Small intestine (tissue), 16 donors: Measurements from ENCODE around the gene PALM3. TPM values are rescaled to one million over a fixed set of nuclear protein-coding genes. Genes with fewer than 3 reads are reported as not detected.
A peak's percentile ranks its signal among the peaks of the same experiment; 100 is the strongest.

Experiments
- DNase-seq, 2 donors: peaks; one replicate each; pipeline versions ENCODE4 v3.0.0 to v3.0.0-alpha.2; 2013
- FAIRE-seq: peaks from 2 replicates; lab custom pipeline; 2012; peaks lifted over from hg19 to GRCh38; lab: Jason Lieb, UNC
- H3K27ac ChIP-seq, 3 donors: one replicate each; pipeline ENCODE4 v1.5.1; 2013; ENCODE audit warnings: low read length in 2 of 3, mild to moderate bottlenecking in 2 of 3, control low read depth in 1 of 3, inconsistent platforms in 1 of 3, low read depth in 1 of 3, moderate library complexity in 1 of 3
- H3K27me3 ChIP-seq, 3 donors: one replicate each; pipeline ENCODE4 v1.6.1; 2013; ENCODE audit warnings: low read length in 3 of 3, inconsistent platforms in 1 of 3; ENCODE audit not compliant: control insufficient read depth in 3 of 3, insufficient read depth in 3 of 3
- H3K36me3 ChIP-seq, 3 donors: one replicate each; pipeline ENCODE4 v1.6.1; 2013; ENCODE audit warnings: low read length in 3 of 3, inconsistent platforms in 1 of 3, low read depth in 1 of 3, mild to moderate bottlenecking in 1 of 3, moderate library complexity in 1 of 3; ENCODE audit not compliant: control insufficient read depth in 3 of 3, insufficient read depth in 2 of 3
- H3K4me1 ChIP-seq, 3 donors: one replicate each; pipeline ENCODE4 v1.6.1; 2013; ENCODE audit warnings: low read length in 2 of 3, inconsistent platforms in 1 of 3, low read depth in 1 of 3, mild to moderate bottlenecking in 1 of 3, moderate library complexity in 1 of 3; ENCODE audit not compliant: control insufficient read depth in 3 of 3, insufficient read depth in 2 of 3
- H3K4me3 ChIP-seq, 3 donors: one replicate each; pipeline ENCODE4 v1.5.1; 2013; ENCODE audit warnings: low read length in 3 of 3, control low read depth in 1 of 3, inconsistent platforms in 1 of 3, low read depth in 1 of 3, mild to moderate bottlenecking in 1 of 3, moderate library complexity in 1 of 3
- H3K9me3 ChIP-seq, 2 donors: one replicate each; pipeline ENCODE4 v1.6.1; 2013; ENCODE audit warnings: low read depth in 1 of 2, low read length in 1 of 2; ENCODE audit not compliant: control insufficient read depth in 2 of 2, insufficient read depth in 1 of 2
- WGBS, 3 donors: extraction: QIAGEN DNeasy Blood & Tissue Kit; methylation state at CpG; one replicate each; pipeline ENCODE4 v1.1.7; 2013; 5-methylcytosine and 5-hydroxymethylcytosine counted together
- long read RNA-seq, 10 donors: transcript quantifications; one replicate each; lab custom pipeline, GENCODE V29; 2026
- polyA plus RNA-seq, 4 donors: library from polyadenylated mRNA; stranded (reverse) in 3 of 4; unstranded in 1 of 4; fragments of 200-250 nt in 3 of 4; fragments of 120-200 nt in 1 of 4; gene quantifications; one replicate each; pipeline versions ENCODE4 v1.2.1 to v1.2.3, GENCODE V29; 2013
- donor health status: healthy with polysubstance abuse.
- donor health status: control.
- donor health status: control.
- donor health status: Bipolar disorder and iron deficiency.
- donor health status: healthy.

Gene PALM3, protein sequence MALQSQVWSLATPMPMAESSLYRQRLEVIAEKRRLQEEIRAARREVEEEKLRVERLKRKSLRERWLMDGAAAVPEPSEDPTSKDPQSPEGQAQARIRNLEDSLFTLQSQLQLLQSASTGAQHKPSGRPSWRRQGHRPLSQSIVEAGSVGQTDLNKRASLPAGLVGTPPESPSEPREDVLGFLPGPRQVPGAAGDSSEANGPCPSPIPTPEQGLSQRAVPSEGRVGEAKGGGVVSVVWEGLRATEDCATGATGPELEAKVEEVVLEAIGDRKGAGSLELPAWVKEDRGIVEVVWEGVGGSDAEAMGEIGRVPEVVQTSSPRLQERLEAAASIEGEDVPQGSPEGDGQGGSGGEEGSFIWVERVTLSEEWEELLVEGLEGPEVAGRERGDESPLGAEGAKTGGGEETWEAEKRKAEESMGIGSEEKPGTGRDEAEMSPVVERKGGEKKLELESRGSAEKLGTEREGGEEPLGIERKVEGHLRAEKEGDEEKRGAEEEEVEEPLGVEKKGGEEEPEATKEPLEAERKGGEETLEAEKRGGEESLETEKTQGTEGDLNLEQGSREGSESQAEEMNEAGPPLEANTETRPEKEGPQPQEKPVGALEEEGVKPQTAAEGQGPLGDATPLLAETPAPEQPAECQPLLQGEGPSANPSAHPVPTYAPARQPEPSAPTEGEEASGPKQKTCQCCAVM
- polyA plus RNA-seq, result 10 to 100 TPM in 1 of 4 donors, 1 to 10 TPM in 3; 1.6 to 28.2 (median 2.6) TPM
- long read RNA-seq, donor 1, result 0 reads
- long read RNA-seq, donor 2, result 0 reads
- long read RNA-seq, donor 3, result 0 reads
- long read RNA-seq, donor 4, result 0 reads
- long read RNA-seq, donor 5, result 0 reads
- long read RNA-seq, donor 6, result 0 reads
- long read RNA-seq, donor 7, result 0 reads
- long read RNA-seq, donor 8, result 0 reads
- long read RNA-seq, donor 9, result 0 reads
- long read RNA-seq, donor 10, result 0 reads

DNA sequence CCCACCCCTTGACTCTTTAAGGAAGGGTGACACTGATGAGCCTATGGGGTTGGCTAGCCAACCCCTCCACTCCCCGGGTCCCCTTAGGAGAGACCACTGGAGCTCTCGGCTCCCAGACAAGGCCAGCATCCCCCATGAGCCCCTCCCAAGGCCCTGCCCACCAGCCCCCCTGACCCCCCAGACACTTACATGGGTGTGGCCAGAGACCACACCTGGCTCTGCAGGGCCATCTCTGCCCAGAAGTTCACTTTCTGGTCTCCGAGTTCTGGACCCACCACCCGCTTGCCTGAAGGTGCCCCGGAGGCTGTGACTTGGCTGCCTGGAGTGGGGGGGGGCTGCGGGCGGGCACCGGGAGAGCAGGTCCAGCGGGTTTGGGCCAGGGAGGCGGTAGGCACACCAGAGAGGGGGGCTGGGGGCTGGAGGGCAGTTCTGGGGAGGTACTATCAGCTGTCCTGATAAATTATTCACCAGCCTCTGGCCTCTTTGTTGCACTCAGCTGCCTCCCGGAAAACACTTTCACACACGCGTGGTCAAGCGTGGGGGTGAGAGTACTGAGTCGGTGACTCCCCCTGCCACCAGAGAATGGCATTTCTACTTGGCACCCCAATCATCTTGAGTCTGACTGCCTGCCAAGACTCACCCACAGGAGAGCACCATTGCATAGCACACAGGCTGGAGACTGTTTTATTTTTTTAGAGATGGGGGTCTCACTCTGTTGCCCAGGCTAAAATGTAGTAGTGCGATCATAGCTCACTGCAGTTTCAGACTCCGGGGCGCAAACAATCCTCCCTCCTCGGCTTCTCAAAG, at the start of gene PALM3:
PALM3 (minus strand) TSS at position 326 of the 807 bp plus-strand sequence; CDS start at position 230, 96 bp downstream.
- Histone ChIP-seq H3K27ac (peak within 1 kb of the TSS in 1 of 3 donors; percentile 21), H3K36me3 (no peaks in the 10 kb centered on the region), H3K27me3 (peaks cover 0 to 26% (median 6%) of the 10 kb centered on the region in 3 donors), H3K9me3 (no peaks in the 10 kb centered on the region), H3K4me1 (peaks cover 0 to 31% (median 2%) of the 10 kb centered on the region in 3 donors), H3K4me3 (peak within 1 kb of the TSS in 1 of 3 donors; percentile 35)
- FAIRE-seq (no peak), DNase-seq (peak; percentile 50 to 60)
- 14 to 53% (median 31%) methylated on average over 13 to 19 of the region's 19 CpGs for WGBS, 3 donors

DNA sequence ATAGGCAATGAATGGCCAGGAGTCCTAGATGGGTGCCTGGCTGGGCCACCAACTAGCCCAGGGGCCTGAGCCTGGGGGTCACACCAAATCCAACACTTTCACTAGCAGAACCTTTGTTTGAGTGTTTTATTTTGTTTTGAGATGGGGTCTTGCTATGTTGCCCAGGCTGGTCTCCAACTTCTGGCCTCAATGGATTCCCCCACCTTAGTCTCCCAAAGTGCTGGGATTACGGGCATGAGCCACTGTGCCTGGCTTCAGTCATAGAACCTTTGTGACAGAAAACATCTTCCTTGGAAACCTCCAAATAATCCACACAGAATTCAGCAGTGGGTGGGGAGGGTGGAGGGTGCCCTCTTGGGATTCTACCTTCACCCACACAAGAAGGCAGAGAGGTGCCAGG, 49.6 kb upstream of the PALM3 start:
- DNase-seq (no peak), FAIRE-seq (no peak)
- Histone ChIP-seq H3K27me3 (no peaks in the 10 kb centered on the region), H3K4me1 (peaks cover 0 to 20% (median 15%) of the 10 kb centered on the region in 3 donors), H3K9me3 (no peaks in the 10 kb centered on the region), H3K27ac (no peak overlapping the region), H3K4me3 (no peak overlapping the region), H3K36me3 (peaks cover 0 to 38% (median 7%) of the 10 kb centered on the region in 3 donors)
- WGBS, 3 donors, result 94 to 100% (median 98%) methylated on average over 1 of the region's 1 CpG

DNA sequence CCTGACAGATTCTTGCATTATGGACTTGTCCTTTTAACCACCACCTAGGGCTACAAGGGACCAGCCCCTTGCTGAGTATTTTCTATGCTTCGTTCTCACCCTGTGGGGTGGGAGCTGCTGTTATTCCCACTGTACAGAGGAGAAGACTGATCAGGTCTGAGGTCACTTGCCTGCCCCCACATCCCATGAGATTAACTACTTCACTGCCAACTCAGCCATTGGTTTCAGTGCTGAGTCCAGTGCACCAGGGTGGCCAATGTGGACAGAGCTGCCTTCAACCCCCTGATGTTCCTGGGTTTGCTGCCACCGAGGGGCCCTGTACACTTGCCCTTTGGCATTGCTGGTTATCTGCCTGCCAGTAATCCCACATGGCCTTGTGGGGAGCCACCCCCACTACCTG, 48.8 kb upstream of the PALM3 start:
- H3K9me3 ChIP-seq, result no peaks in the 10 kb centered on the region
- H3K36me3 ChIP-seq, result peaks cover 0 to 45% (median 7%) of the 10 kb centered on the region in 3 donors
- H3K4me3 ChIP-seq, result no peak overlapping the region
- FAIRE-seq (no peak), DNase-seq (no peak)
- no peaks in the 10 kb centered on the region for H3K27me3 ChIP-seq
- peaks cover 0 to 12% (median 12%) of the 10 kb centered on the region in 3 donors for H3K4me1 ChIP-seq
- 56 to 66% (median 64%) methylated on average over 2 of the region's 2 CpGs for WGBS, 3 donors
- no peak overlapping the region for H3K27ac ChIP-seq

DNA sequence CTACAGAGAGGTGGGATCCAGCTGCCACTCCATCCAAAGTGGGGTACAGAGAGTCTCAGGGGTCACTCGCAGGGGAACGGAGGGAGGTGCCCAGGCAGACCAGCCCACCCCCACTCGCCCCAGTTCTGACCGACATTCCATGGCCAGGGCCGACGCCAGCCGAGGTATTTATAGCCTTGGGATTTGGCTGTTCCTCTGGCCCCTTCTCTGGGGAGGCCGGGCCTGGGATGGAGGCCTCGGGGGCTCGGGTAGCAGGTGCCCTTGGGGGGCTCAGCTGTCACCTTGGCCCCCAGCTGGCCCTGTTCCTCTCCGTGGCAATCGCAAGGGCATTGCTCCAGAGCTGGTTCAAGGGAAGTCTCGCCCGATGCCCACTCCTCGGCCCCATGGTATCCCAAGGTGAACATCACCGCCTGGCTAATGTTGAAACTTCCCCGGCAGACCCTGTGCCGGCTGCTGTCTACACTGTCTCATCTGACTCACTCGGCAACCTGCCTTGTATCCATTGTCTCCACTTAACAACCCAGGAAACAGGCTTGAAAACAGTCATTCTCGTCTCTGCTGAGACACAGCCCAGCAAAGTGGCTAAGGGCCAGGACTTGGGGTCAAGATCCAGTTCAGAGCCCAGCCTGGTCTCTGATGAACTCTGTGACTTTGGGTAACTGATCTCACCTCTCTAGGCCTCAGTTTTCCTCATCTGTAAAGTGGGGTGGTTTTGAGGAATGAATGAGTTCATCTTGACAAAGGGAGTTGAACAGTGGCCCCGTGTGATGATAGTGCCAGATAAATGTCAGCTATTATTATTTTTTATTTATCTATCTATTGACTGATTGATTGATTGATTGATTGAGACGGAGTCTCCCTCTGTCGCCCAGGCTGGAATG, 45.9 kb upstream of the PALM3 start:
- Histone ChIP-seq H3K9me3 (no peaks in the 10 kb centered on the region), H3K36me3 (peaks cover 0 to 59% (median 13%) of the 10 kb centered on the region in 3 donors), H3K4me1 (peaks cover 0 to 4% (median 2%) of the 10 kb centered on the region in 3 donors), H3K27me3 (no peaks in the 10 kb centered on the region), H3K27ac (peak overlapping the region in 1 of 3 donors; percentile 3), H3K4me3 (no peak overlapping the region)
- 84 to 88% (median 86%) methylated on average over 23 of the region's 23 CpGs for WGBS, 3 donors
- FAIRE-seq, result no peak
- no peak for DNase-seq

DNA sequence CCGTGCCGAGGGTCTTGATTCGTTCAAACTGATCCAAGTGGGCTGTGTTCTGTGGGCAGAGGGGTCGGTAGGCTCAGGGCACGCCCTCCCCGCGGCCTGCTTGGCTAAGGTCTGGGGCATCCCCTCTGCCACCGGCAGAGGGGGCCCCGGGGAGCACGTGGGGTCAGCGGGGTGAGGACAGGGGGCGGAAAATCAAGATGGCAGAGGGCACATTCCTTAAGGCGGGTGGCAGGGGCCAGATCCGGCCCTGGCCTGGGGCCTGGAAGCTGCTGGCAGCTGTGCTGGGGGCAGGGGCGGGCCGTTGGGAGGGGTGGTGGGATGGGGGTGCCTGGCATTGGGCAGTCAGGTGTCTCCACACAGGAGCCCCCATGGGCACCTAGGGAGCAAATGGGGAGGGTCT, 45.0 kb upstream of the PALM3 start:
- Histone ChIP-seq H3K27me3 (no peaks in the 10 kb centered on the region), H3K27ac (no peak overlapping the region), H3K9me3 (no peaks in the 10 kb centered on the region), H3K4me1 (peaks cover 0 to 2% (median 0%) of the 10 kb centered on the region in 3 donors), H3K4me3 (no peak overlapping the region), H3K36me3 (peaks cover 5 to 60% (median 13%) of the 10 kb centered on the region in 3 donors)
- DNase-seq, result no peak
- FAIRE-seq, result no peak
- WGBS, 3 donors, result 90 to 93% (median 92%) methylated on average over 13 to 16 of the region's 16 CpGs

DNA sequence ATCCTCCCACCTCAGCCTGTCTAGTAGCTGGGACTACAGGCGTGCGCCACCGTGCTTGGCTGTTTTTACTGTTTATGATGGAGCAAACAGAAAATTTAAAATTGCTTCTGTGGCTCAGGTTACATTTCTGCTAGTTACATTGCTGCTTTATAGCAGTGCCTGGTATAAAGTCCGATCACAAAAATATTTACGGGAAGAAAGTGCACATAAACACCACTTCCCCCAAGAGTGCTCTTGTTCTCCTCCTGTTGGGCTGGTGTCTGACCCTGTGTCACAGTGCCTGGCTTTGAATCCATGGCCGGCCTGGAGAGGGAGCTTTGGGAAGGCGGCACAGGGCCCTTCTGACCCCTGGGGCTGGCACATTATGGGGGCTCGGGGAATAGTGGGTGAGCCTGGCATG, 43.8 kb upstream of the PALM3 start:
- Histone ChIP-seq H3K27ac (peak overlapping the region in 1 of 3 donors; percentile 16), H3K4me1 (no peaks in the 10 kb centered on the region), H3K4me3 (no peak overlapping the region), H3K27me3 (no peaks in the 10 kb centered on the region), H3K9me3 (no peaks in the 10 kb centered on the region), H3K36me3 (peaks cover 5 to 65% (median 13%) of the 10 kb centered on the region in 3 donors)
- no peak for DNase-seq
- FAIRE-seq, result no peak
- 74 to 82% (median 81%) methylated on average over 8 of the region's 8 CpGs for WGBS, 3 donors

DNA sequence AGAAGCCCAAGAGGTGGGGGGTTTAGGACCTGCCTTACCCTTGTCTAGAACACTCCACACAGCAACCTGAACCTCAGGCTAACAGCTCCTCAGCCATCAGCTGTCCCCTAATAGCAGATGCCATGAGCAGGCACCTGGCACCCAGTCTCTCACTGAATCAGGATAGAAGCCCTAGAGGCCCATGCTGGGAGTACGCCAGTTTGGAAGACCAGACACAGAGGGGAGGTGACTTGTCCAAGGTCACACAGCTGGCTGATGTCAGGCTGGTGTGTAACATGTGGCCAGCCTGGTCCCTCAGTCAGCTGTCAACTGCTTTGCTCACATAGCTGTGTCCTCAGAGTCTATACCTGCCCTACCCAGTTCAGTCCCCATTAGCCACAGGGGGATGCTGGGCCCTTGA, 41.4 kb upstream of the PALM3 start:
- Histone ChIP-seq H3K36me3 (peaks cover 5 to 77% (median 14%) of the 10 kb centered on the region in 3 donors), H3K4me3 (no peak overlapping the region), H3K9me3 (no peaks in the 10 kb centered on the region), H3K27ac (no peak overlapping the region), H3K27me3 (no peaks in the 10 kb centered on the region), H3K4me1 (no peaks in the 10 kb centered on the region)
- FAIRE-seq, result no peak
- no peak for DNase-seq
- WGBS, 3 donors, result 88 to 100% (median 97%) methylated on average over 1 of the region's 1 CpG
